Ishikawa (cell line): ENCODE measurements around the gene BMF.

Source experiments
- CEBPB ChIP-seq: IDR thresholded peaks from 2 replicates; pipeline ENCODE4 v1.6.1; 2012
- CREB1 ChIP-seq: IDR thresholded peaks from 2 replicates; pipeline ENCODE4 v1.6.1; 2012; ENCODE audit warnings: low read depth
- EGR1 ChIP-seq: IDR thresholded peaks from 2 replicates; pipeline ENCODE4 v1.6.1; 2012
- EP300 ChIP-seq: IDR thresholded peaks from 2 replicates; pipeline ENCODE4 v1.6.1; 2012; ENCODE audit warnings: borderline replicate concordance
- FOXM1 ChIP-seq: IDR thresholded peaks from 2 replicates; pipeline ENCODE4 v1.6.1; 2012; ENCODE audit warnings: low read depth, borderline replicate concordance
- NFIC ChIP-seq: IDR thresholded peaks from 2 replicates; pipeline ENCODE4 v1.6.1; 2012
- RAD21 ChIP-seq: IDR thresholded peaks from 2 replicates; pipeline ENCODE4 v1.6.1; 2012; ENCODE audit warnings: low read depth
- TAF1 ChIP-seq: IDR thresholded peaks from 2 replicates; pipeline ENCODE4 v1.6.1; 2012; ENCODE audit warnings: low read depth, mild to moderate bottlenecking
- TCF12 ChIP-seq: IDR thresholded peaks from 2 replicates; pipeline ENCODE4 v1.6.1; 2012; ENCODE audit warnings: low read depth
- TEAD4 ChIP-seq: IDR thresholded peaks from 2 replicates; pipeline ENCODE4 v1.6.1; 2012
- YY1 ChIP-seq: IDR thresholded peaks from 2 replicates; pipeline ENCODE4 v1.6.1; 2012; ENCODE audit warnings: low read depth
- ZBTB7A ChIP-seq: IDR thresholded peaks from 2 replicates; pipeline ENCODE4 v1.6.1; 2012; ENCODE audit warnings: low read depth
- TF ChIP-seq, protein P1 (sequence below): IDR thresholded peaks from 2 replicates; pipeline ENCODE4 v1.6.1; 2012; ENCODE audit warnings: low read depth, mild to moderate bottlenecking
- TF ChIP-seq, protein P2 (sequence below): IDR thresholded peaks from 2 replicates; pipeline ENCODE4 v1.6.1; 2012
- TF ChIP-seq, protein P3 (sequence below): IDR thresholded peaks from 2 replicates; pipeline ENCODE4 v1.6.1; 2012

BMF gene

GRCh38 chr15:40080847-40081246 lies 27.8 kb downstream of the BMF start:
- TF ChIP-seq, protein P1, sequence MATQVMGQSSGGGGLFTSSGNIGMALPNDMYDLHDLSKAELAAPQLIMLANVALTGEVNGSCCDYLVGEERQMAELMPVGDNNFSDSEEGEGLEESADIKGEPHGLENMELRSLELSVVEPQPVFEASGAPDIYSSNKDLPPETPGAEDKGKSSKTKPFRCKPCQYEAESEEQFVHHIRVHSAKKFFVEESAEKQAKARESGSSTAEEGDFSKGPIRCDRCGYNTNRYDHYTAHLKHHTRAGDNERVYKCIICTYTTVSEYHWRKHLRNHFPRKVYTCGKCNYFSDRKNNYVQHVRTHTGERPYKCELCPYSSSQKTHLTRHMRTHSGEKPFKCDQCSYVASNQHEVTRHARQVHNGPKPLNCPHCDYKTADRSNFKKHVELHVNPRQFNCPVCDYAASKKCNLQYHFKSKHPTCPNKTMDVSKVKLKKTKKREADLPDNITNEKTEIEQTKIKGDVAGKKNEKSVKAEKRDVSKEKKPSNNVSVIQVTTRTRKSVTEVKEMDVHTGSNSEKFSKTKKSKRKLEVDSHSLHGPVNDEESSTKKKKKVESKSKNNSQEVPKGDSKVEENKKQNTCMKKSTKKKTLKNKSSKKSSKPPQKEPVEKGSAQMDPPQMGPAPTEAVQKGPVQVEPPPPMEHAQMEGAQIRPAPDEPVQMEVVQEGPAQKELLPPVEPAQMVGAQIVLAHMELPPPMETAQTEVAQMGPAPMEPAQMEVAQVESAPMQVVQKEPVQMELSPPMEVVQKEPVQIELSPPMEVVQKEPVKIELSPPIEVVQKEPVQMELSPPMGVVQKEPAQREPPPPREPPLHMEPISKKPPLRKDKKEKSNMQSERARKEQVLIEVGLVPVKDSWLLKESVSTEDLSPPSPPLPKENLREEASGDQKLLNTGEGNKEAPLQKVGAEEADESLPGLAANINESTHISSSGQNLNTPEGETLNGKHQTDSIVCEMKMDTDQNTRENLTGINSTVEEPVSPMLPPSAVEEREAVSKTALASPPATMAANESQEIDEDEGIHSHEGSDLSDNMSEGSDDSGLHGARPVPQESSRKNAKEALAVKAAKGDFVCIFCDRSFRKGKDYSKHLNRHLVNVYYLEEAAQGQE: no peak
- TF ChIP-seq, protein P2, sequence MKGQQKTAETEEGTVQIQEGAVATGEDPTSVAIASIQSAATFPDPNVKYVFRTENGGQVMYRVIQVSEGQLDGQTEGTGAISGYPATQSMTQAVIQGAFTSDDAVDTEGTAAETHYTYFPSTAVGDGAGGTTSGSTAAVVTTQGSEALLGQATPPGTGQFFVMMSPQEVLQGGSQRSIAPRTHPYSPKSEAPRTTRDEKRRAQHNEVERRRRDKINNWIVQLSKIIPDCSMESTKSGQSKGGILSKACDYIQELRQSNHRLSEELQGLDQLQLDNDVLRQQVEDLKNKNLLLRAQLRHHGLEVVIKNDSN: no peak
- no peak for TF ChIP-seq YY1
- TF ChIP-seq ZBTB7A: no peak
- no peak for TF ChIP-seq RAD21
- TF ChIP-seq, protein P3, sequence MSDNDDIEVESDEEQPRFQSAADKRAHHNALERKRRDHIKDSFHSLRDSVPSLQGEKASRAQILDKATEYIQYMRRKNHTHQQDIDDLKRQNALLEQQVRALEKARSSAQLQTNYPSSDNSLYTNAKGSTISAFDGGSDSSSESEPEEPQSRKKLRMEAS: no peak
- no peak for TF ChIP-seq NFIC
- no peak for TF ChIP-seq TEAD4
- no peak for TF ChIP-seq EP300
- no peak for TF ChIP-seq TCF12

DNA sequence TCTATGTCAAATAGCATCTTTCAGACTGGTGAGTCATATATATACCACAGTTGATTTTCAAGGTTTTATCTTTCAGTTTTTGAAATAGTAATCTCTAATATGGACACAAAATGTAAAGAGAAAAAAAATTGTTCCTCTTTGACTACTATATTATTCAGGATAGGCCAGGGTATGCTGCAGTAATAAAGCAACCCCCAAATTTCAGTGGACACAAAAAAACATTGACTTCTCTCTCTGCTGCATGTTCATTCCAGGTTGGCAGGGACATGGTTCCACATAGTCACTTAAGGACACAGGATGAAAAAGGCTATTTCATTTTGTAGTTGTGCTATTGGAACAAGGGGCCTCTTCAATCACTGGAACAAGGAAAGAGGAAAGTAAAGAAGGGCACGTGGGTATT lies 28.6 kb downstream of the BMF start:
- TF ChIP-seq CEBPB (no peak), EP300 (no peak), TAF1 (no peak), FOXM1 (no peak), ZBTB7A (no peak), NFIC (no peak), YY1 (no peak), RAD21 (no peak), EGR1 (no peak)
- TF ChIP-seq, protein P3: no peak
- TF ChIP-seq, protein P2: no peak

- TF ChIP-seq YY1 (no peak), FOXM1 (no peak)
- TF ChIP-seq, protein P1: no peak
These were observed 29.2 kb downstream of the BMF start for GRCh38 chr15:40079456-40079855.

DNA sequence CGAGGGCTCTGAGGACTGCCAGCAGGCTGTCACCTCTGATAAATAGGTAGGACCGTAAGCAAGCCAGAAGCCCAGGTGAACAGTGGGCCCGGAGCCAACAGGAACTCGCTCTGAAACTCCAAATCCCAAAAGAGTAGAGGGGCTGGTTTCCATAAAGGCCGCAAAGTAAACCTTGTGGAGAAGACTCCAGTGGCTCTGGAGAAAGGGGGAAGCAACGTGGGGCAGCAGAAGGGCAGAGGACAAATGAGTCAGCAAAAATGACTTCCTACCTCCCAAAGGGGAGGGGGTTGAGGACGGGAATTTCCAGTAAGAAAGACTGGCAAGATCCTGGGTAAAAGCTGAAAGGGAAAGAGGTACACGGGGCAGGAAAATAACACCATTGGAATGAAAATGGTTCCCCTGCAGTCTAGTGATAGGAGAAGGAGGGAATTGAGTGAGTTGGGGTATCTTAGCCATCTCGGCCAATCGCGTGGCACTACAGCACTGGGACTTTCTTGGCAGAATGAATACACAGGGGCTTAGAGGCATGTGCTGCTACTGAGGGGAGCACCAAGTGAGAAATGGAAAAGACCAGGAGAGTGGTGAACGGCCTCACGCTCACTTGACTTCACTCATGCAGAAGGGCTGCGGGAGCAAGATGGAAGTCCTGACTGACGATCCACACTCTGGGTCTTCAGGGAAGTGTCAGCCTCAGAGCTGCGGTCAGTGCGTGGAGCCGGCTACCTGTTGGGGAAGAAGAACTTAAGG lies 33.2 kb downstream of the BMF start:
- TF ChIP-seq CEBPB (no peak), NFIC (peak; percentile 63), CREB1 (no peak), RAD21 (no peak)

GRCh38 chr15:40073716-40074490 lies 34.8 kb downstream of the BMF start:
- peak; percentile 43; the same call in 1 of the 2 replicates for TF ChIP-seq CEBPB

- TF ChIP-seq NFIC (no peak), YY1 (no peak)
These were observed 36.3 kb downstream of the BMF start for GRCh38 chr15:40072216-40072990.
